ENCODE data around the gene UNC93B1. TPM values are rescaled to one million over a fixed set of nuclear protein-coding genes. Genes with fewer than 3 reads are reported as not detected.

Gene UNC93B1
- total RNA-seq, 1 donor from 2014 or later: 13.0 TPM

GRCh38 chr11:68016161-68016903 lies 12.4 kb upstream of the UNC93B1 start:
- Mint-ChIP-seq H3K27me3 (no peaks in the 10 kb centered on the region), H3K9me3 (no peaks in the 10 kb centered on the region), H3K4me1 (ENCODE audit: unreplicated experiment) (peaks cover 36% of the 10 kb centered on the region), H3K4me3 (no peak overlapping the region), H3K27ac (peak overlapping the region; percentile 41), H3K36me3 (no peaks in the 10 kb centered on the region)
- no peak for TF ChIP-seq CTCF (conservative IDR thresholded peaks at IDR 0.05)
- no peak for DNase-seq (ENCODE audit: extremely low spot score, unreplicated experiment)

- no peak for DNase-seq (ENCODE audit: extremely low spot score, unreplicated experiment)
- TF ChIP-seq CTCF (conservative IDR thresholded peaks at IDR 0.05): no peak
- Mint-ChIP-seq H3K36me3 (no peaks in the 10 kb centered on the region), H3K27ac (no peak overlapping the region), H3K4me3 (no peak overlapping the region), H3K27me3 (no peaks in the 10 kb centered on the region), H3K9me3 (no peaks in the 10 kb centered on the region), H3K4me1 (ENCODE audit: unreplicated experiment) (peaks cover 37% of the 10 kb centered on the region)
Measured at GRCh38 chr11:68015467-68015866, 11.6 kb upstream of the UNC93B1 start.

- Mint-ChIP-seq H3K27me3 (no peaks in the 10 kb centered on the region), H3K4me1 (ENCODE audit: unreplicated experiment) (peaks cover 40% of the 10 kb centered on the region), H3K36me3 (no peaks in the 10 kb centered on the region), H3K27ac (no peak overlapping the region), H3K4me3 (no peak overlapping the region), H3K9me3 (no peaks in the 10 kb centered on the region)
- TF ChIP-seq CTCF (conservative IDR thresholded peaks at IDR 0.05): no peak
- no peak for DNase-seq (ENCODE audit: extremely low spot score, unreplicated experiment)
Measured at GRCh38 chr11:68014947-68015447, 11.1 kb upstream of the UNC93B1 start.

GRCh38 chr11:68014157-68014946 lies 10.5 kb upstream of the UNC93B1 start:
- no peak for DNase-seq (ENCODE audit: extremely low spot score, unreplicated experiment)
- TF ChIP-seq CTCF (conservative IDR thresholded peaks at IDR 0.05): no peak
- H3K9me3 Mint-ChIP-seq: no peaks in the 10 kb centered on the region
- no peaks in the 10 kb centered on the region for H3K27me3 Mint-ChIP-seq
- H3K27ac Mint-ChIP-seq: peak overlapping the region; percentile 91
- no peak overlapping the region for H3K4me3 Mint-ChIP-seq
- H3K4me1 Mint-ChIP-seq (ENCODE audit: unreplicated experiment): peaks cover 46% of the 10 kb centered on the region
- H3K36me3 Mint-ChIP-seq: no peaks in the 10 kb centered on the region

- Mint-ChIP-seq H3K36me3 (no peaks in the 10 kb centered on the region), H3K4me3 (peak overlapping the region; percentile 55), H3K4me1 (ENCODE audit: unreplicated experiment) (peaks cover 49% of the 10 kb centered on the region), H3K27me3 (no peaks in the 10 kb centered on the region), H3K9me3 (no peaks in the 10 kb centered on the region), H3K27ac (peak overlapping the region; percentile 91)
- no peak for DNase-seq (ENCODE audit: extremely low spot score, unreplicated experiment)
- TF ChIP-seq CTCF (conservative IDR thresholded peaks at IDR 0.05): no peak
Measured at GRCh38 chr11:68013611-68014156, 9.8 kb upstream of the UNC93B1 start.
